Aorta (tissue), 5 donors: ENCODE results near the gene TNIK. TPM values are rescaled to one million over a fixed set of nuclear protein-coding genes. Genes with fewer than 3 reads are reported as not detected.

Source experiments
- ATAC-seq: fragments of 200-7000 bp; cut with Tn5 transposase; one replicate; pipeline ENCODE4 v1.9.1; 2022; ENCODE audit warnings: moderate library complexity; ENCODE audit not compliant: low FRiP score
- DNase-seq, 2 donors: peaks; one replicate each; pipeline ENCODE4 v3.0.0-alpha.2; 2020
- H3K27ac ChIP-seq, 2 donors: one replicate each; pipeline ENCODE4 v1.5.1; 2013; ENCODE audit warnings: low read length in 2 of 2, mild to moderate bottlenecking in 2 of 2, moderate library complexity in 2 of 2, control low read depth in 1 of 2, inconsistent platforms in 1 of 2, low read depth in 1 of 2
- H3K27me3 ChIP-seq, 2 donors: one replicate each; pipeline ENCODE4 v1.6.1; 2013; ENCODE audit warnings: control low read depth in 1 of 2, low read length in 1 of 2, mild to moderate bottlenecking in 1 of 2, moderate library complexity in 1 of 2; ENCODE audit not compliant: insufficient read depth in 2 of 2, control insufficient read depth in 1 of 2
- H3K36me3 ChIP-seq, 2 donors: one replicate each; pipeline ENCODE4 v1.6.1; 2013; ENCODE audit warnings: control low read depth in 1 of 2, low read length in 1 of 2, mild to moderate bottlenecking in 1 of 2; ENCODE audit not compliant: insufficient read depth in 2 of 2, control insufficient read depth in 1 of 2
- H3K4me1 ChIP-seq, 2 donors: one replicate each; pipeline ENCODE4 v1.6.1; 2013; ENCODE audit warnings: low read length in 2 of 2, control low read depth in 1 of 2, mild to moderate bottlenecking in 1 of 2, moderate library complexity in 1 of 2; ENCODE audit not compliant: insufficient read depth in 2 of 2, control insufficient read depth in 1 of 2
- H3K4me3 ChIP-seq, 2 donors: one replicate each; pipeline ENCODE4 v1.5.1; 2013; ENCODE audit warnings: low read length in 2 of 2, control low read depth in 1 of 2, mild to moderate bottlenecking in 1 of 2
- H3K9me3 ChIP-seq: one replicate; pipeline ENCODE4 v1.6.1; 2013; ENCODE audit warnings: mild to moderate bottlenecking, low read length; ENCODE audit not compliant: control insufficient read depth
- WGBS, 2 donors: extraction: QIAGEN DNeasy Blood & Tissue Kit; methylation state at CpG; one replicate each; pipeline ENCODE4 v1.1.7; 2013; 5-methylcytosine and 5-hydroxymethylcytosine counted together
- intact Hi-C, 2 donors: fragments of 100-400 bp; cut with DNase I; formaldehyde crosslinking; loops; one replicate each; pipeline versions ENCODE4 v1.14.2 to v1.15.0; 2022
- polyA plus RNA-seq, 2 donors: library from polyadenylated mRNA; stranded (reverse); fragments of 200-250 nt; gene quantifications; one replicate each; pipeline ENCODE4 v1.2.3, GENCODE V29; 2013
- total RNA-seq, 2 donors: library from RNA; stranded (reverse); fragmentation: NEBNext Ultra II Directional; extraction: Animal tissue kit (Norgen Biotek cat#: 25700); gene quantifications; one replicate each; pipeline ENCODE4 v1.2.1, GENCODE V29; 2021
- donor health status: healthy with polysubstance abuse.
- donor health status: Bipolar disorder and iron deficiency.
- donor health status: DM: no; HTN: no; CAD: no.
- donor health status: DM: no; HTN: no; CAD: no.
- donor health status: DM: yes; HTN: yes; CAD: no.

TNIK gene
- total and polyA plus RNA-seq, 4 donors = 4.7 to 14.6 (median 8.8) TPM

DNA sequence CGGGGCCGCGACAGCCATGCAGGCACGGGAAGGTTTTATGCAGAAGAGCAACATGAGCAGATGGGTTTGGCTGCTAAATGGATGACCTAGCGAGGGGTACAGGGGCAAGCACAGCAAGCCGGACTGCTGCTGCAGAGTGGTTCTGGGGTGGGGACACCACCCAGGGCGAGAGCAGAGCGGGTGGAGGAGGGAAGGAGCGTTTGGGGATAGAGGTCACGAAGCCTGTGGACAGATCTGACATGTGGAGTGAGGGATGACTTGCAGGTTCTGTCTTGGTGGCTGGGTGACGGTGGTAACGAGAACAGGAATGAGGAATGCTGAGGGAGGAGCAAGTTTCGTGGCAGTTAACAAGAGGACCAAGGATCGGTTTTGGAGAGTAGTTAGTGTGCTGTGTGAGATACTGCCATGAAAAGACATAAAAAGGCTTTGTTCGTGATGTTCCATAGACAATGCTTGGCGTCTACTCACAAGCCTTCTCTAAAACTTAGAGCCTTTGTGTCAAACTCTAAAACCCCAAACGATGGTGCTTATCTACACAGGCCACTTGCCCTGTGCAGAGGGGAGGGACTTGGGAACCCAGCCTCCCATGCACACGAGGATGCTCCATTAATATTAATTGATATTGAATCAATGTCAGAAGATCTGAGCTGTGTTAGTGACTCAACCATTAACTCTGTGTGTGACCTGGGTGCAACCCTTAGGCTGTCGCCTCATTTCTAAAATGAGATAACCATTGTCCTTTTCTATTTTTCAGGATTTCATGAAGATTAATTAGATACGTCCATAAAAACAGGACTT lies 301.0 kb downstream of the TNIK start:
- intact Hi-C loops = no loop called here
- H3K27ac ChIP-seq = no peak overlapping the region
- peaks cover 0 to 4% of the 10 kb centered on the region in 2 donors for H3K36me3 ChIP-seq
- no peak for DNase-seq
- no peaks in the 10 kb centered on the region for H3K27me3 ChIP-seq
- H3K9me3 ChIP-seq = no peaks in the 10 kb centered on the region
- ATAC-seq = no peak
- H3K4me1 ChIP-seq = no peaks in the 10 kb centered on the region
- WGBS, 2 donors = 92 to 93% methylated on average over 20 of the region's 20 CpGs
- H3K4me3 ChIP-seq = no peak overlapping the region

DNA sequence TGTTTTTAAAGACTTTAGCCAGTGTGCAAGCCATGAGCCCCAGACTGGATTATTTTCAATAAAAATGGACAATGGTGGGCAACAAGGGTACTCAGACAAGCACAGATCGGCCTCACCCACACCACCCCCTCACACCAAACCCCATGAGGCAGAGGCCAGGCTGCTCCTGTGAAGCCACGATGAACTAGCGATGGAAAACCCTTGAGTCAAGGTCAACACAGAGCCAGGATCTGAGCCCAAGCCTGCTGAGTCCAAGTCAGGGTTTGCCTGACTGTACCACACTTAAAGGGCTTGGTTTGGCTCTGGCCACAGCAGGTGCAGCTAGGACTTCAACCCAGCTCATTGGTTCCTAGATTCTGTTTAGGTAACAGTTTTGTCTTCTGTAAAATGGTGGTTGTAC lies 302.2 kb downstream of the TNIK start:
- no peaks in the 10 kb centered on the region for H3K27me3 ChIP-seq
- no peak overlapping the region for H3K27ac ChIP-seq
- intact Hi-C loops = no loop called here
- no peak overlapping the region for H3K4me3 ChIP-seq
- H3K4me1 ChIP-seq = no peaks in the 10 kb centered on the region
- no peaks in the 10 kb centered on the region for H3K9me3 ChIP-seq
- ATAC-seq = no peak
- H3K36me3 ChIP-seq = peaks cover 2 to 4% of the 10 kb centered on the region in 2 donors
- WGBS, 2 donors = 94 to 96% methylated on average over 3 of the region's 3 CpGs
- DNase-seq = no peak

DNA sequence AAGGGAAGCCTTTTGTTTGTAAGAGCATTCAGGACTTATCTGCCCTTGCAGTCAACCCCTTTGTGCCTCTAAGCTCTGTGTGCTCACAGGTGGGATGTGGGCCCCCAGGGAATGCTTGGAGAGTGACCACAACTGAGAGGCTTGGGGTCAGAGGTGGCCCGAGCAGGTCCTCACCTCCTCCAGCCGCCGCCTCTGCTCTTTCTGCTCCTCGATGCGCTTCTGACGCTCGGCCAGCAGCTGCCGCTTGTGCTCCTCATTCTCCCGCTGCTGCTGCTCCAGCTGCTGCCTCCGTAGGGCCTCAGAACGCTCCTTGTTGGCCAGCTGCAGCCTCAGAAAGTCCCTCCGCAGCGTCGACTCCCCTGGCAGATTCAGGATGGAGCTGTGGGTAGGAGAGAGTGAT lies 302.9 kb downstream of the TNIK start:
- H3K4me1 ChIP-seq = no peaks in the 10 kb centered on the region
- no peak overlapping the region for H3K4me3 ChIP-seq
- WGBS, 2 donors = 88% methylated on average over 14 of the region's 14 CpGs
- H3K36me3 ChIP-seq = peaks cover 2 to 3% of the 10 kb centered on the region in 2 donors
- H3K9me3 ChIP-seq = no peaks in the 10 kb centered on the region
- H3K27me3 ChIP-seq = no peaks in the 10 kb centered on the region
- no peak overlapping the region for H3K27ac ChIP-seq
- intact Hi-C loops = no loop called here
- DNase-seq (no peak), ATAC-seq (no peak)

DNA sequence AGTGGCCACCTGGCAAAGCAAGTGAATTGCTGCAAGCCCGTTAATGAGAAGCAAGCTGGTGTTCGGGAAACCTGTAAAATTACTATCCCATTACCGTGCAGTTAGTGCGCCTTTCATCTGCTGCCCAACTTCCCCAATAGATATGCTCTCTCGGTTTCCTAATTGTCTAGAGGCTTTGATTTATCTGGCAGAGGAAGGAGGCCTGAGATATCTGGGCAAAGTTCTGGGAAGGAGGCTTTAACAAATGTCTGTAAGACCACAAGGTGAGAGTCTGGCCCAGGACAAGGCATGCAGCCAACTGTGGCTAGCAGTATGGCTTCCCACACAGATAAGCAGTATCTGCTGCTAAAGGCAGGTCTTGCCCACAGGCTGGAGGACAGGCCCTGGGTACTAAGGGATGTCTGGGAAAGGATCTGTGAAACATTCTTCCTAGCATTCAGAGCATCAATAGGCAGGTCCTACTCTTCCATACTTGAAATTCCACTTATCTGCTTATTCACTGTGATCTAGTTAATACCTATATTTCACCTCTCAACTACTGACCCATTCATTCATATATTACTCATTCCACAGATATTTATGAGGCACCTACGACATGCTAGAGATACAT lies 303.7 kb downstream of the TNIK start:
- intact Hi-C loops = no loop called here
- 89 to 92% methylated on average over 6 of the region's 6 CpGs for WGBS, 2 donors
- peaks cover 2 to 3% of the 10 kb centered on the region in 2 donors for H3K36me3 ChIP-seq

DNA sequence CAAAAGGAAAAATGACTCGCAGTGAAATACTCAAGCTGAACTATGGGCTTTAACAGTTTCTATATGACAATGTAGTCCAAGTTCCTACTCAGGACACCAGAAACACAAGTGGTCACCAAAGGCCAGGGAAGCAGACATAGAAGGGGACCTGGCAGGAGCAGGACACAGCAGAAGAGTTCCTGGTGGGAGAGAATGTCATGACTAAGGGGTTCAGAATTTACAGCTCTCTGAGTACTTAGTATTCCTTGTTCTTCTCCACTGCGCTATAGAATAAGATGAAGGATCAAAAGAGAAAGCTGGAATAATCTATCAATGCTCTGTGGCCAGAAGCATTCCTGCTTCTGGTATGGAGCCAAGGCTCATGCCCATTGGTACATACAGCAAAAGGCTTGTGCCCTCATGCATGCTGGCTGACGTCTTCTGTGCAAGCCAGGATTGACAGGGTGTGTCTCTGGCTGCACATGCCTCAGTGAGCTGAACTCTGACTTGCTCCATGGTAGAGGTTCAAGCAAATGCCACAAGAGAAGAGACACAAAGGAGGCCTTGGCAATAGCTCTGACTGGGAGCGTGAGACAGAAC lies 305.0 kb downstream of the TNIK start:
- Histone ChIP-seq H3K27me3 (no peaks in the 10 kb centered on the region), H3K36me3 (peaks cover 2 to 3% of the 10 kb centered on the region in 2 donors), H3K9me3 (no peaks in the 10 kb centered on the region), H3K4me1 (no peaks in the 10 kb centered on the region), H3K4me3 (no peak overlapping the region), H3K27ac (no peak overlapping the region)
- ATAC-seq = no peak
- intact Hi-C loops = no loop called here
- DNase-seq = no peak
- 87 to 89% methylated on average over 4 of the region's 4 CpGs for WGBS, 2 donors

More for the DNA sequence above, 303.7 kb downstream of the TNIK start:
- Histone ChIP-seq H3K9me3 (no peaks in the 10 kb centered on the region), H3K27me3 (no peaks in the 10 kb centered on the region), H3K4me1 (no peaks in the 10 kb centered on the region), H3K4me3 (no peak overlapping the region), H3K27ac (no peak overlapping the region)
- ATAC-seq (no peak), DNase-seq (no peak)

DNA sequence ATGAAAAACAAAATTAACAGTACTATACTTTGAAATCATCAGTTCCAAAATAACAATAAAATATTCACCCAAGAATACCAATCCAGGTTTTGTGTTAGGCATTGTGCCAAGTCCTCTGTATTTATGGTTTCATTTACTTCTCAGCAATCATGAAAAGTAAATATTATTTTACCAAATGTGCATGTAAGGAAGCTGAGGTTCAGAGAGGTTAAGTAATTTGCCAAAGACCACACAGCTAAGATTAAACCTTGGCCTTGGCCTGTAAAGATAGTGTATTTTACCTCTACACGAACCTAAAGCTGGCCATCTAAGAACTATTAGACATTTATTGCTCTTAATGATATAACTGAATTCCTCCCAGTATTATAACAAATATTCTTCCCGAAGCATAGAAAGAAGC lies 309.3 kb downstream of the TNIK start:
- Histone ChIP-seq H3K4me1 (peaks cover 0 to 1% of the 10 kb centered on the region in 2 donors), H3K36me3 (peaks cover 2 to 3% of the 10 kb centered on the region in 2 donors), H3K27me3 (no peaks in the 10 kb centered on the region), H3K27ac (no peak overlapping the region), H3K4me3 (no peak overlapping the region), H3K9me3 (no peaks in the 10 kb centered on the region)
- 52 to 55% methylated on average over 2 of the region's 2 CpGs for WGBS, 2 donors
- no peak for ATAC-seq
- DNase-seq = no peak
- intact Hi-C loops = no loop called here

DNA sequence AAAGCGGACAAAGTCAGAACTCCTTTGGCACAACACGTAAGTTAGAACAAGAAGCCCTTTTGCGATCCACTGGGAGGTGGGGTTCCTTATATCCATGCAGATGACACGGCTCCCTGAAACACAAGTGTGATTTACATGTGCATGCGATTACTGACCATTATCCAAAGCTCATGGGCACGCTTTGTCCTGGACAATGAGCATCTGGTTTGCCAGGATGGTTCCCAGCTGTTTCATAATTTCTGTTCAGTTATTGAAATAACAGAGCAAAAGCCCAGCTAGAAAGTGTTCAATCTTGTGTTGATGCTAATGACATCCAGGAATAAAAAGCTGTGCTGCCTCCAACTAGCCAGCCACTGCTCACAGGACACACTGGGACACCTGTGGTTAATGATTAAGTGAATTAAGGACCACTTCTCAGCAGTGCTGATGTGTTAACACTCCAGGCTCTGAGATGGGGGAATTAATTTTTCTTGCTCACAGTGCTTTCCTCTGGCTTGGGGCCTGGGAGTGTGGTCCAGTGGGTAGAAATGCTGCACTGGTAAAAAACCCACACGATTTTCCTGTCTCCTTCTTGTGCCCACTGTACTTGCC lies 310.6 kb downstream of the TNIK start:
- Histone ChIP-seq H3K27ac (no peak overlapping the region), H3K4me1 (peaks cover 0 to 1% of the 10 kb centered on the region in 2 donors), H3K36me3 (peaks cover 2 to 3% of the 10 kb centered on the region in 2 donors), H3K27me3 (no peaks in the 10 kb centered on the region), H3K9me3 (no peaks in the 10 kb centered on the region), H3K4me3 (no peak overlapping the region)
- ATAC-seq (no peak), DNase-seq (no peak)
- WGBS, 2 donors = 90 to 94% methylated on average over 7 of the region's 7 CpGs
- intact Hi-C loops = no loop called here

DNA sequence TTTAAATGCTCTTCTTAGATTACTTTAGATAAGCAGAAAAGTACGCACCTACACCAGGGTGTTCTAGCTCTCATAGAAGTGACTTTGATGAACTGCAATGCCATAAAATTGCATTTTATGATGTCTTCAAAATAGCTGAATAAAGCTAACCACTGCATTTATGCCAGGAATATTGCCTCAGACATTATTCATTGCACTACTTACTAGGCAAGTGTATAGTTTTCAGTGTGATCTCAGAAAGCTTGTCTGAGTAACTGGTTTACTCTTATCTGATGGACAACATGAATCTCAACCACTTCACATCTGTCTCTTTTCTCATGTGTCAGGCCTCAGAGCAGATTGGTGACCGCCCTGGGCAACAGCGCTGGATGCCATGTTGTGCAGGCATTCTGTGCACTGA lies 314.4 kb downstream of the TNIK start:
- DNase-seq (no peak), ATAC-seq (no peak)
- Histone ChIP-seq H3K27me3 (no peaks in the 10 kb centered on the region), H3K4me1 (peaks cover 0 to 1% of the 10 kb centered on the region in 2 donors), H3K4me3 (no peak overlapping the region), H3K36me3 (no peaks in the 10 kb centered on the region), H3K27ac (no peak overlapping the region), H3K9me3 (no peaks in the 10 kb centered on the region)
- intact Hi-C loops = no loop called here
- 97 to 98% methylated on average over 3 of the region's 3 CpGs for WGBS, 2 donors
